OCI-LY1 (cell line): ENCODE data around the gene VIPR2.

Source experiments
- H2AFZ ChIP-seq: fragments of 200-600 bp; sonication (generic), shearing (Covaris generic); 2 replicates; pipeline ENCODE4 v1.6.0; 2014; ENCODE audit warnings: antibody characterized with exemption, mild to moderate bottlenecking, low read length
- H3F3A ChIP-seq: fragments of 200-600 bp; sonication (generic), shearing (Covaris generic); 2 replicates; pipeline ENCODE4 v1.6.0; 2014; ENCODE audit warnings: mild to moderate bottlenecking, antibody characterized with exemption, low read length, moderate library complexity; ENCODE audit not compliant: insufficient read depth
- H3K27ac ChIP-seq: fragments of 200-600 bp; sonication (generic); 2 replicates; pipeline ENCODE4 v1.5.1; 2014; ENCODE audit warnings: low read length, mixed run types, mild to moderate bottlenecking, low read depth; ENCODE audit not compliant: poor library complexity, severe bottlenecking
- H3K27me3 ChIP-seq: fragments of 200-600 bp; sonication (generic); 2 replicates; pipeline ENCODE4 v1.6.0; 2014; ENCODE audit warnings: antibody characterized with exemption, mild to moderate bottlenecking, low read length, moderate library complexity; ENCODE audit not compliant: insufficient read depth
- H3K36me3 ChIP-seq: fragments of 200-600 bp; sonication (generic); 2 replicates; pipeline ENCODE4 v1.6.1; 2014; ENCODE audit warnings: mild to moderate bottlenecking, antibody characterized with exemption, low read length, moderate library complexity, mixed read lengths; ENCODE audit not compliant: insufficient read depth
- H3K4me1 ChIP-seq: fragments of 200-600 bp; sonication (generic); 2 replicates; pipeline ENCODE4 v1.5.1; 2014; ENCODE audit warnings: mild to moderate bottlenecking, low read length, moderate library complexity; ENCODE audit not compliant: insufficient read depth, severe bottlenecking
- H3K4me2 ChIP-seq: fragments of 200-600 bp; sonication (generic), shearing (Covaris generic); 2 replicates; pipeline ENCODE4 v1.6.1; 2014; ENCODE audit warnings: low read length
- H3K4me3 ChIP-seq: fragments of 200-600 bp; sonication (generic); 2 replicates; pipeline ENCODE4 v1.5.1; 2014; ENCODE audit warnings: low read length, low read depth, mild to moderate bottlenecking, mixed read lengths; ENCODE audit not compliant: poor library complexity, severe bottlenecking
- H3K79me2 ChIP-seq: fragments of 200-600 bp; shearing (Covaris generic); 2 replicates; pipeline ENCODE4 v1.6.1; 2016; ENCODE audit warnings: mixed run types, low read length, mixed read lengths; ENCODE audit not compliant: insufficient read depth
- H3K9ac ChIP-seq: fragments of 200-600 bp; sonication (generic), shearing (Covaris generic); 2 replicates; pipeline ENCODE4 v1.6.1; 2014; ENCODE audit warnings: mild to moderate bottlenecking, low read length, mixed read lengths
- H3K9me2 ChIP-seq: fragments of 200-600 bp; sonication (generic), shearing (Covaris generic); 2 replicates; pipeline ENCODE4 v1.6.1; 2014; ENCODE audit warnings: low read depth, mild to moderate bottlenecking, low read length, mixed read lengths
- H3K9me3 ChIP-seq: fragments of 200-600 bp; shearing (Covaris generic); 2 replicates; pipeline ENCODE4 v1.6.1; 2014; ENCODE audit warnings: low read length, mixed read lengths
- H4K20me1 ChIP-seq: fragments of 200-600 bp; sonication (generic), shearing (Covaris generic); 2 replicates; pipeline ENCODE4 v1.6.0; 2016; ENCODE audit warnings: mild to moderate bottlenecking, low read length; ENCODE audit not compliant: insufficient read depth
- CTCF ChIP-seq: fragments of 200-600 bp; sonication (generic), shearing (Covaris generic); IDR thresholded peaks from 2 replicates; pipeline ENCODE4 v1.5.1; 2017; ENCODE audit warnings: mild to moderate bottlenecking, antibody characterized with exemption, low read length, moderate library complexity, mixed read lengths
- EZH2 ChIP-seq: fragments of 200-600 bp; sonication (generic), shearing (Covaris generic); IDR thresholded peaks from 2 replicates; pipeline ENCODE4 v1.8.0; 2017; ENCODE audit warnings: borderline replicate concordance, mixed run types, mild to moderate bottlenecking, antibody characterized with exemption, low read length, moderate library complexity, mixed read lengths

VIPR2 gene

GRCh38 chr7:158979635-158980351 is 164.9 kb downstream of the VIPR2 start:
- H3K4me2 ChIP-seq, result no peak overlapping the region
- H2AFZ ChIP-seq, result no peak overlapping the region

GRCh38 chr7:158979023-158979529 is 165.6 kb downstream of the VIPR2 start:
- no peaks in the 10 kb centered on the region for H3K27me3 ChIP-seq
- peaks cover 24% of the 10 kb centered on the region for H3K9me3 ChIP-seq
- H3K4me3 ChIP-seq, result no peak overlapping the region
- peaks cover 7% of the 10 kb centered on the region; the same call in 1 of the 2 replicates for H3F3A ChIP-seq
- no peak overlapping the region for H2AFZ ChIP-seq
- H3K79me2 ChIP-seq, result no peaks in the 10 kb centered on the region
- no peaks in the 10 kb centered on the region for H3K36me3 ChIP-seq
- no peak overlapping the region for H3K27ac ChIP-seq
- no peaks in the 10 kb centered on the region for H4K20me1 ChIP-seq
- H3K9ac ChIP-seq, result no peak overlapping the region
- TF ChIP-seq CTCF (no peak), EZH2 (no peak)
- H3K9me2 ChIP-seq, result no peaks in the 10 kb centered on the region
- H3K4me1 ChIP-seq, result peaks cover 18% of the 10 kb centered on the region
- no peak overlapping the region for H3K4me2 ChIP-seq

More at GRCh38 chr7:158979635-158980351, 164.9 kb downstream of the VIPR2 start:
- peaks cover 28% of the 10 kb centered on the region for H3K9me3 ChIP-seq
- no peaks in the 10 kb centered on the region for H3K79me2 ChIP-seq
- H3F3A ChIP-seq, result peaks cover 6% of the 10 kb centered on the region; the same call in 1 of the 2 replicates
- H3K27ac ChIP-seq, result no peak overlapping the region
- H3K4me3 ChIP-seq, result no peak overlapping the region
- no peaks in the 10 kb centered on the region for H4K20me1 ChIP-seq
- no peaks in the 10 kb centered on the region for H3K27me3 ChIP-seq
- no peak overlapping the region for H3K9ac ChIP-seq
- H3K9me2 ChIP-seq, result no peaks in the 10 kb centered on the region
- TF ChIP-seq CTCF (no peak), EZH2 (no peak)
- H3K4me1 ChIP-seq, result peaks cover 18% of the 10 kb centered on the region
- no peaks in the 10 kb centered on the region for H3K36me3 ChIP-seq
